ENCODE results near the gene GNL2. TPM values are rescaled to one million over a fixed set of nuclear protein-coding genes. Genes with fewer than 3 reads are reported as not detected.

GNL2 gene
- total and polyA plus RNA-seq, 2 experiments from 2014 or later: 39.3 to 65.4 TPM

DNA sequence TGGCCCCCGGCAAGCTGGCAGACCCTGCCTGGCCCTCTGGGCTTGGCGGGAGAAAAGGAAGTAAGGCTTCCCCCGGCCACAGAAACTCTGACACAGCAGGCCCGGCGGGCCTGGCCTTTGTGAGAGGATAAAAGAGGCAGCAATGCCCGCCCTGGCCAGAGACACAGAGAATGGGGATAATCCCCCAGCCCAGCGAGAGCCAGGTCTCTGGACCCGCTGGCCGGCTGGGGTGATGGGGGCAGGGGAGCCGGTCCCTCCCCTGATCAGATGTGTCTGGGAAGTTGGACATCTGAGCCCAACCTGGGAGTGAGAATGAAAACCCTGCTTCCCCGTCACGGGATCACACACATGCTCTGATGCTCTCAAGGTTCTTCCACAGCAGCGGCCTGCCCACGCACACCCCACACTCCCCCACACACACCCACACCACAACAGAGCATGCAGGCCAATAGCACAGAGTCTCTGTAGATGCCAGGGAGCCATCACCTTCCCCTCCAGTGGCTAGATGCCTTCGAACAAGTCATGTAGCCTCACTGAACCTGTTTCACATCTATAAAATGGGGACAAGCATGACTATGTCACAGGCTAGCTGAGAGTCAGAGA lies 34.8 kb upstream of the GNL2 start:
- in situ Hi-C loops (cut with MboI): no loop called here
- Histone ChIP-seq H3K9me2 (ENCODE audit: insufficient read depth) (no peaks in the 10 kb centered on the region), H3K4me3 (no peak overlapping the region), H3K27me3 (replicated peaks; ENCODE audit: insufficient read depth) (peaks cover 48% of the 10 kb centered on the region), H3K9ac (no peak overlapping the region), H3F3A (ENCODE audit: insufficient read depth) (no peaks in the 10 kb centered on the region), H3K36me3 (ENCODE audit: low read depth) (no peaks in the 10 kb centered on the region), H3K4me2 (ENCODE audit: unreplicated experiment) (no peak overlapping the region), H3K27ac (no peak overlapping the region), H3K79me2 (ENCODE audit: insufficient read depth) (no peaks in the 10 kb centered on the region), H3K4me1 (ENCODE audit: insufficient read depth) (no peaks in the 10 kb centered on the region), H3K9me3 (ENCODE audit: low read depth) (no peaks in the 10 kb centered on the region), H2AFZ (no peak overlapping the region), H4K20me1 (ENCODE audit: insufficient read depth) (no peaks in the 10 kb centered on the region)
- TF ChIP-seq EZH2 (IDR thresholded peaks at IDR 0.05; ENCODE audit: insufficient read depth, poor library complexity, severe bottlenecking) (no peak), EZH2phosphoT487 (IDR thresholded peaks at IDR 0.05; ENCODE audit: insufficient read depth, low read depth) (no peak)
- WGBS, 2 experiments (ENCODE audit: low coverage in 1 of 2, low lambda C conversion rate in 2 of 2, missing lambda C conversion rate in 2 of 2): 67 to 75% methylated on average over 15 of the region's 15 CpGs
- no peak for DNase-seq

DNA sequence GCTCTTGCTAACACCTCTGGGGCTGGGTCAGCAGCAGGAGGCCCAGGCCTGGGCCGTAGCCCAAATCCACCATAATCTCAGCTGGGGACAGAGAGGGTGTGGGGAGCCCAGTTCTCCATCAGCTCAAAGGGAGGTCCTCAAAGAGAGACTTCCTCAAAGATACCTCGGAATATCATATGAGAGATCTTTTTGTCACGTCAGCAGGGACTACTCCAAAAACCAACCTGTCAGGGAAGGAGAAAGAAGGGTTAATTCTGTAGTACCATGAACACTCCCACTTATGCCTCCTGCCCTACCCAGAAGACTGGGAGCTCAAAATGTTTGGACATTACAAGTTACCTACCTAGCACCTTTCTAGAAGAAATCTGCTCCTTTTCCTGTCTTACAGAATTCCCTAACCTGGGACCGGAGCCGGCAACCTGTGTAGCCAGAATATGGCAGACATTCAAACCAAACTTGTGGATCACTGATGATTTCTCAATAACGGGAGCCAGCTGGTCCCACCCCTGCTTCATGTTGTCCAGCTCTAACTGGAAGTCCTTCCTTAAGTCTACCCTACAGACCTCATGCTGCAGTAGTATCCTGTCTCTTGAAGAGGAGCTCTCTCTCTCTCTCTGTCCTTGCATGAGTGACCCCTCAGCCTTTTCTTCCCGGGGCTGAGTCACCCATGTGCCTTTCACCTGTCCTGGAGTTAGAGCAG lies 34.1 kb upstream of the GNL2 start:
- Histone ChIP-seq H3K27ac (no peak overlapping the region), H3K9me3 (ENCODE audit: low read depth) (no peaks in the 10 kb centered on the region), H3F3A (ENCODE audit: insufficient read depth) (no peaks in the 10 kb centered on the region), H3K4me1 (ENCODE audit: insufficient read depth) (no peaks in the 10 kb centered on the region), H3K79me2 (ENCODE audit: insufficient read depth) (no peaks in the 10 kb centered on the region), H3K9ac (no peak overlapping the region), H2AFZ (no peak overlapping the region), H4K20me1 (ENCODE audit: insufficient read depth) (no peaks in the 10 kb centered on the region), H3K4me2 (ENCODE audit: unreplicated experiment) (no peak overlapping the region), H3K36me3 (ENCODE audit: low read depth) (no peaks in the 10 kb centered on the region), H3K4me3 (no peak overlapping the region), H3K9me2 (ENCODE audit: insufficient read depth) (no peaks in the 10 kb centered on the region), H3K27me3 (replicated peaks; ENCODE audit: insufficient read depth) (peaks cover 41% of the 10 kb centered on the region)
- WGBS, 2 experiments (ENCODE audit: low coverage in 1 of 2, low lambda C conversion rate in 2 of 2, missing lambda C conversion rate in 2 of 2): 65% methylated on average over 7 of the region's 7 CpGs
- TF ChIP-seq EZH2phosphoT487 (IDR thresholded peaks at IDR 0.05; ENCODE audit: insufficient read depth, low read depth) (no peak), EZH2 (IDR thresholded peaks at IDR 0.05; ENCODE audit: insufficient read depth, poor library complexity, severe bottlenecking) (no peak)
- in situ Hi-C loops (cut with MboI): no loop called here
- no peak for DNase-seq

DNA sequence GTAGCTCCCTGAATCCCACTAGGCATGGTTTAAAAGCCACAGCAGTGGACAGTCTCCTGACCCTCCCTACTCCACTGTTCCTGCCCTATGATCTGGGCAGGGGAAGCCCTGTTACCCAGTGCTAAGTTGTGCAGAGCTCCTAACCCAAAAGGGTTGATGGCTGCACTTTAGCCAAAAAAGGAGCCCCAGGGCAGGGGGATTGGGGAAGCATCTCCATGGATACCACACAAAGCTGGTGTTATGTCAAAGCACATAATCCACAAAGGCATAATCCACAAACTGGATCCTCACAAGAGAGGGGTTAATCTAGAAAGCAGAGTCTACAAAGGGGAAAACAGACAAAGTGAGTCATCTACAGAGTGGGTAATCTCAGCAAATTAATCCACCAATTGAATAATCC lies 33.3 kb upstream of the GNL2 start:
- Histone ChIP-seq H3K27me3 (replicated peaks; ENCODE audit: insufficient read depth) (peaks cover 32% of the 10 kb centered on the region), H3F3A (ENCODE audit: insufficient read depth) (no peaks in the 10 kb centered on the region), H3K9me3 (ENCODE audit: low read depth) (no peaks in the 10 kb centered on the region), H3K27ac (no peak overlapping the region), H3K4me3 (no peak overlapping the region), H3K4me2 (ENCODE audit: unreplicated experiment) (no peak overlapping the region), H3K36me3 (ENCODE audit: low read depth) (no peaks in the 10 kb centered on the region), H3K4me1 (ENCODE audit: insufficient read depth) (no peaks in the 10 kb centered on the region), H3K79me2 (ENCODE audit: insufficient read depth) (no peaks in the 10 kb centered on the region), H3K9ac (no peak overlapping the region), H4K20me1 (ENCODE audit: insufficient read depth) (no peaks in the 10 kb centered on the region), H3K9me2 (ENCODE audit: insufficient read depth) (no peaks in the 10 kb centered on the region), H2AFZ (no peak overlapping the region)
- no peak for DNase-seq
- in situ Hi-C loops (cut with MboI): no loop called here
- TF ChIP-seq EZH2phosphoT487 (IDR thresholded peaks at IDR 0.05; ENCODE audit: insufficient read depth, low read depth) (no peak), EZH2 (IDR thresholded peaks at IDR 0.05; ENCODE audit: insufficient read depth, poor library complexity, severe bottlenecking) (no peak)

DNA sequence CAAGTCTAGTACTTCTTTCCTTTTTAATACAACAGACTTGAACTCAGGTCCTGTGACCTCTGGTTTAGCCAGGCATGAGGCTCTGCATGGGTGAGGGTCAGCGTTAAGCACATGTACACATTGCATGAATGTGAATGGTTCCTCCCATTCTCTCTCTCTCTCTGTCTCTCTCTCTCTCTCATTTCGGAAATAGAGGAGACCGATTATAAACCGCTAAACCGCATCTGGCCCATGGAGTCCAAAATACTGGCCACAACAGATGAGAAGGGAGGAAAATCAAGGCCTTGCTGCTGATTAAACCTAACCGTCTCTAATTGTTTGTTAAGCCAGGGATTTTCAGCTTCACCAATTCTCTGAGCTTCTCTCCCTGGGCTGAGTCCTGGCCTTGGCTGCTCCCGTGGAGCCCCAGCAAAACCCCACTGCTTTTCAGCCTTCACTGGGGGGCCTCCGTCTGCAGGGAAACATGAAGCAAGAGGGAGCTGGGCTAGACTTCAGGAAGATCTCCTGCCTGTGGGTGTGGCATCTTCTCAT lies 32.4 kb upstream of the GNL2 start:
- H3K9me3 ChIP-seq (ENCODE audit: low read depth): no peaks in the 10 kb centered on the region
- no peaks in the 10 kb centered on the region for H3F3A ChIP-seq (ENCODE audit: insufficient read depth)
- in situ Hi-C loops (cut with MboI): no loop called here
- H3K36me3 ChIP-seq (ENCODE audit: low read depth): no peaks in the 10 kb centered on the region
- WGBS, 2 experiments (ENCODE audit: low coverage in 1 of 2, low lambda C conversion rate in 2 of 2, missing lambda C conversion rate in 2 of 2): 62 to 66% methylated on average over 8 of the region's 8 CpGs
- no peak overlapping the region for H3K4me2 ChIP-seq (ENCODE audit: unreplicated experiment)
- H3K9me2 ChIP-seq (ENCODE audit: insufficient read depth): no peaks in the 10 kb centered on the region
- no peak for DNase-seq
- H4K20me1 ChIP-seq (ENCODE audit: insufficient read depth): no peaks in the 10 kb centered on the region
- TF ChIP-seq EZH2phosphoT487 (IDR thresholded peaks at IDR 0.05; ENCODE audit: insufficient read depth, low read depth): no peak
- no peak for TF ChIP-seq EZH2 (IDR thresholded peaks at IDR 0.05; ENCODE audit: insufficient read depth, poor library complexity, severe bottlenecking)
- H3K9ac ChIP-seq: no peak overlapping the region
- H3K79me2 ChIP-seq (ENCODE audit: insufficient read depth): no peaks in the 10 kb centered on the region
- H3K4me1 ChIP-seq (ENCODE audit: insufficient read depth): no peaks in the 10 kb centered on the region
- peaks cover 23% of the 10 kb centered on the region for H3K27me3 ChIP-seq (replicated peaks; ENCODE audit: insufficient read depth)
- no peak overlapping the region for H2AFZ ChIP-seq
- H3K4me3 ChIP-seq: no peak overlapping the region
- no peak overlapping the region for H3K27ac ChIP-seq

Data from GM23248 (cell line).